ENCODE measurements around the gene PEX26.
"Not testable (repeated sequence)": the region's sequence is repeated elsewhere in the genome, so short reads cannot be mapped to it uniquely, and the experiment has no call there.

Gene PEX26

GRCh38 chr22:18033204-18033998, 44.4 kb upstream of the PEX26 start:
- H3K4me1 Mint-ChIP-seq: peaks cover 26% of the 10 kb centered on the region
- H3K9me3 Mint-ChIP-seq: no peaks in the 10 kb centered on the region
- H3K36me3 Mint-ChIP-seq (ENCODE audit: low read depth): no peaks in the 10 kb centered on the region
- no peak overlapping the region for H3K4me3 Mint-ChIP-seq
- H3K27ac Mint-ChIP-seq: peak overlapping the region; percentile 23 to 74 (median 52)
- H3K27me3 Mint-ChIP-seq (ENCODE audit: low read depth): peaks cover 17% of the 10 kb centered on the region
- no peak for TF ChIP-seq CTCF (IDR thresholded peaks at IDR 0.05; ENCODE audit: unreplicated experiment in 3 of 3)

DNA sequence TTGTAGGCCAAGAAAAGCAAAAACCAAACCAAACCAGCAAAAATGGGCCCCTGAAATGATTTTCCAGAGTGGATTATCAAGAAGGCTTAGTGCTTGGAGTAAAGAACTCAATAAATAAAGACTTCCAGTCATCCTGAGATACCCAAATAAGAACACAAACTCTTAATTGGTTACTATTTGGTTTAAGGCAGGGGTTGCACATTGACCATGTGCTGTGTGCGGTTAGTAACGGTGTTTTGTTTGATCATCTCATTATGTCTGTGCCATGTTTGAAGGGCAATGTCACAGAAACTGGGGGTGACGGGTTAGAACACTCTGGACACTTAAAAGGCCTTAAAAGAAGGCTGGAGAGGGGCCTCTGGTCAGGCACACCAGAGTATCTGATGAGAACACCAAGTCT, 43.7 kb upstream of the PEX26 start:
- Mint-ChIP-seq H3K9me3 (no peaks in the 10 kb centered on the region), H3K4me3 (no peak overlapping the region), H3K4me1 (peaks cover 26% of the 10 kb centered on the region), H3K27me3 (ENCODE audit: low read depth) (peaks cover 14% of the 10 kb centered on the region), H3K27ac (peak overlapping the region; percentile 23 to 74 (median 52)), H3K36me3 (ENCODE audit: low read depth) (no peaks in the 10 kb centered on the region)
- TF ChIP-seq CTCF (IDR thresholded peaks at IDR 0.05; ENCODE audit: unreplicated experiment in 3 of 3): no peak

DNA sequence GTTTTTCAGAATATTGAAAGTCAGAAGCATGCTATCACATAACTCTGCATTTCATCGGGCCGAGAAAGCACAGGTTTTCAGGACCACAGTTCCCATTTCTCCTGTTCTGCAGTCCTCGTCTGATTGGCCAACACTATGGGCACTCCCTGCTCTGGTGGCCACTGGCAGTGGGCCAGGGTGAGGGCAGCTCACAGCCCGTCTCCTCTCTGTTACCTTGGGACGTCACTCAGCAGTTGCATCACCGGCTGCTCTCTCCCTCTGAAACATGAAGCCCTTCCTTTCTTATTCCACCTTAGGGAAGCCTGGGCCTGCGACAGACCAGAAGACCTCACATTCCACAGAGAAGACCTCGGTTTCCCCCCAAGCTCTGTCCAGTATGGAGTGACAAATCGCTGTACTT, 42.0 kb upstream of the PEX26 start:
- Mint-ChIP-seq H3K36me3 (ENCODE audit: low read depth) (no peaks in the 10 kb centered on the region), H3K27me3 (ENCODE audit: low read depth) (peaks cover 14% of the 10 kb centered on the region), H3K27ac (peak overlapping the region in 1 of 3 experiments; percentile 15)

GRCh38 chr22:18040898-18041297, 36.9 kb upstream of the PEX26 start:
- H3K9me3 Mint-ChIP-seq, H3K27ac Mint-ChIP-seq: not testable (repeated sequence)

More for the DNA sequence above, 42.0 kb upstream of the PEX26 start:
- Mint-ChIP-seq H3K9me3 (peaks cover 6% of the 10 kb centered on the region), H3K4me3 (no peak overlapping the region), H3K4me1 (peaks cover 26% of the 10 kb centered on the region)
- TF ChIP-seq CTCF (IDR thresholded peaks at IDR 0.05; ENCODE audit: unreplicated experiment in 3 of 3): no peak

DNA sequence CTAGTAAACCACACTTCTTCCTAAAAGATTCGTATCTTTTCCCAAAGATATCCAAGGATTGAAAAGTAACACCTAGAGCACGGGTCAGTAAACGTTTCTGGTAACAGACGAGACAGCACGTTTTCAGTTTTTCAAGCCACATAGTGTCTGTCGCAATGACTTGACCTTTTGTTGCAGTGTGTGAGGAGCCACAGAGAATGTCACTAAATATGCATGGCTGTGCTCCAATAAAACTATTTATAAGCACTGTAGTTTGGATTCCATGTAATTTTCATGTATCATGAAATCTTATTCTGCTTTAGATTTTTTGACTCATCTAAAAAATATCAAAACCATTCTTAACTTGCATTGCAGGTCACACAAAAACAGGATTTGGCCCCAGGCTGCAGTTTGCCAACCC, 35.1 kb upstream of the PEX26 start:
- Mint-ChIP-seq H3K9me3 (peaks cover 8% of the 10 kb centered on the region), H3K27me3 (ENCODE audit: low read depth) (peaks cover 17% of the 10 kb centered on the region)

More at GRCh38 chr22:18040898-18041297, 36.9 kb upstream of the PEX26 start:
- not testable (repeated sequence) for H3K4me3 Mint-ChIP-seq; H3K36me3 Mint-ChIP-seq (ENCODE audit: low read depth)
- Mint-ChIP-seq H3K4me1 (peaks cover 23% of the 10 kb centered on the region), H3K27me3 (ENCODE audit: low read depth) (peaks cover 17% of the 10 kb centered on the region)

More for the DNA sequence above, 35.1 kb upstream of the PEX26 start:
- no peaks in the 10 kb centered on the region for H3K36me3 Mint-ChIP-seq (ENCODE audit: low read depth)
- no peak overlapping the region for H3K27ac Mint-ChIP-seq
- H3K4me3 Mint-ChIP-seq: no peak overlapping the region
- peaks cover 15% of the 10 kb centered on the region for H3K4me1 Mint-ChIP-seq
- no peak for TF ChIP-seq CTCF (IDR thresholded peaks at IDR 0.05; ENCODE audit: unreplicated experiment in 3 of 3)
